ENCODE measurements around the gene MECR.
"Not testable (repeated sequence)": the region's sequence is repeated elsewhere in the genome, so short reads cannot be mapped to it uniquely, and the experiment has no call there.

Gene MECR

GRCh38 chr1:29234881-29235280, 4.1 kb upstream of the MECR start:
- not testable (repeated sequence) for FAIRE-seq

GRCh38 chr1:29234471-29234870, 3.7 kb upstream of the MECR start:
- FAIRE-seq = no peak

- FAIRE-seq = no peak
Measured at GRCh38 chr1:29233693-29234092, 3.0 kb upstream of the MECR start.

GRCh38 chr1:29232387-29232786, 1.7 kb upstream of the MECR start:
- no peak for FAIRE-seq

DNA sequence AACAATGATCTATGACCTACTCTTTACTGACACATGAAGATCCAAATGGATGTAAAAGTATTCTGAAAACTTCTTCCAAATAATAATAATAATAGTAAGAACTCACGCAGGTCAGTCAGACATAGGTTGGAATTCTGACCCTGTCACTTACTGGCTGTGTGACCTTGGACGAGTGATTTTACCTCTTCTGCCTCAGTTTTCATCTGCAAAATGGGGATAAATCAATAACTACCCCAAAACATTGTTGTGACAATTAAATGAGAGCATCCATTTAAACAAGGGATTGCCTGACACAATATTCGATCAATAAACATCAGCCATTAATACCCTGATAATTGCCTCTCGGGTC, 556 bp downstream of the MECR start:
- no peak for FAIRE-seq

DNA sequence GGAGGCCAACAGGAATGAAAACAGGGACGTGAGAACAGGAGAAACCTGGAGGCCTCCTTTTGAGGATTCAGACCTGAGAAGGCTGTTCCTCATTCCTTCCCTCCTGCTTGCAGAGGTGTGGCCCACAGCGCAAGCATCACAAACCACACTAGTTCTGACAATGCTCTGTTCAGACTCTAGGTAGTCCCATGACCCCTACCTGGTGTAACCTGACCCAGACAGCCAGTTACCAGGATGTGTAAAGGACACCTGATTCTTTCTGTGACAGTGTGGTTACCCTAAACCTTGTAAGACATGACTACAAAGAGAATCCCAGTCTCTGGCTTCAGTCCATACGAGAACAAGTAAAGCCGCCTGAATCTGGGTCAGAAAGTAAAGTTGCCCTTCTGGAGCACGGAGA, 3.2 kb downstream of the MECR start:
- FAIRE-seq = no peak

DNA sequence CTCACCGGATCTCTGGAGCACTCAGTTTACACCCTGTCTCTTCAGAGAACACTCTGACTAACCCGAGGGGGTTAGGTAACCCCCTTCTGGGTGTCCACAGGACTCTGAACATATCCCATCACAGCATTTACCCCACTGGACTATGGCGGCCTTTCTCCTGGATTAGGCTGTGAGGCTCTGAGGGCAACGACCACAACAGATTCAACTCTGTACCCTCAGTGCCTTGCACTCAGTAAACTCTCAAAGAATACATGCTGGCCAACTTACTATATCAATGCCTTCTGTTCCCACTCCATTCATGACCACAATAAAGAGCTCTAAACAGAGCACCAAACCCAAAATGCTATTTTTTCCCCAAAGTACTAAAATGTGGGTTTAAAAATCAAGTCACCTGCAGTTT, 5.4 kb downstream of the MECR start:
- no peak for FAIRE-seq

DNA sequence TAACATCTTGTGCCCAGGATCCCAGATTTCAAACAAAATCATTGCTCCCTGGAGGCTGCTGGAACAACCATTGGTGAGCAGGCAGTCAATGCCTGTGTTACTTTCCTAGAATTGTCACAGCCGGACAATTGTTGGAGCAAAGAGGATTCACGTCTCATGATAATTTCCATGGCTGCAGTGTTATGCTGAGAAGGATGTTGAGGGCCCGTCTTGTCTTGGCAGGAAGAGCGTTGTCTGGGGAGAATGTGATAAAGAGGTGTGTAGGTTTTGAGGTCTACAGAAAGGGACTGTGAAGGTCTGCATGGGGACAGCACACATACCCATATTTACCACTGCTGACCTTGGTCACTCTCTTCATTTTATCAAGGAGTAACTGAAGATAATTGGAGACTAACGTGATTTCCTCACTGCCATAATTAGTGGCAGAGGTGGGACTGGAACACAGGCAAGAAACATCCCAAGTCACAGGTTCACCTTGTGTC, 6.3 kb downstream of the MECR start:
- no peak for FAIRE-seq

- FAIRE-seq = no peak
Measured at GRCh38 chr1:29223521-29223920, 7.2 kb downstream of the MECR start.

GRCh38 chr1:29222686-29223085, 8.0 kb downstream of the MECR start:
- no peak for FAIRE-seq

GRCh38 chr1:29222260-29222659, 8.5 kb downstream of the MECR start:
- not testable (repeated sequence) for FAIRE-seq

DNA sequence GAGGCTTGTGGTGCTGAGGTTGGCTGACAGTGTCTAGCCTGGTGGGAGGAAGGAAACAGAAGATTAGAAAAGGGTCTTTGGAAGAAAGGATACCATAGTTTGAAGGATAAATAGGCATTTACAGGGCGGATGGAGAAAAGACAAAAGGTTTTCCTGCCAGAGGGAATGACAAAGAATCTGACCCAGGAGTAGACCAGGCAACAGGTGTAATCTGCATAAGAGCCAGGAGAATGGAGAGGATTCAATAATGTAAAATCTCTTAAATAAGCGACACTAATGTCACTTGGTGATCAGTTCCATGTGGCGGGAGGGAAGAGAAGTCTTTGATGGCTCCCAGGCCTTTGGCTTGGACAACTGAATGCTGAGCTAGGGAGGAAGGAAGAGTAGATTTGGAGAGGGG, 9.4 kb downstream of the MECR start:
- FAIRE-seq = no peak

- FAIRE-seq = no peak
Measured at GRCh38 chr1:29218223-29218622, 12.5 kb downstream of the MECR start.

GRCh38 chr1:29217633-29218032, 13.1 kb downstream of the MECR start:
- no peak for FAIRE-seq

DNA sequence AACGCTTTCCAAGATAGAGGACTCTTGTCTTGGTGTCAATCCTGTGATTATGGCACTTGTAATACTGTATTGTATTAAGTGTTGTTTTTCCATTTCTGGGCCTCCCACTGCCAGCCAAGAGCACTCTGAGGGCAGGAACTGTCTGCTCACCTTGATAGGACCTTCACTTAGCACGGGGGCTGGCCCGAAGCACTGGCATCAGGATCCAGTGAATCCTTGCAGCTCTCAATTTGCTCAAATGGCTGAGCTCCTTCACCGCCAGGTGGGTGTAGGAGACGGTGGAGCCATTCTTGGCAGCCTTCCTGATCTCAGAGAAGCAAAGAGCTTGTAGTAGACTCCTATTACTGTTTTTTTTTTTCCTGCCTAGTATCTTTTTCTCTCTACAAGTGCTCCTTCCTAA, 17.7 kb downstream of the MECR start:
- FAIRE-seq = no peak

DNA sequence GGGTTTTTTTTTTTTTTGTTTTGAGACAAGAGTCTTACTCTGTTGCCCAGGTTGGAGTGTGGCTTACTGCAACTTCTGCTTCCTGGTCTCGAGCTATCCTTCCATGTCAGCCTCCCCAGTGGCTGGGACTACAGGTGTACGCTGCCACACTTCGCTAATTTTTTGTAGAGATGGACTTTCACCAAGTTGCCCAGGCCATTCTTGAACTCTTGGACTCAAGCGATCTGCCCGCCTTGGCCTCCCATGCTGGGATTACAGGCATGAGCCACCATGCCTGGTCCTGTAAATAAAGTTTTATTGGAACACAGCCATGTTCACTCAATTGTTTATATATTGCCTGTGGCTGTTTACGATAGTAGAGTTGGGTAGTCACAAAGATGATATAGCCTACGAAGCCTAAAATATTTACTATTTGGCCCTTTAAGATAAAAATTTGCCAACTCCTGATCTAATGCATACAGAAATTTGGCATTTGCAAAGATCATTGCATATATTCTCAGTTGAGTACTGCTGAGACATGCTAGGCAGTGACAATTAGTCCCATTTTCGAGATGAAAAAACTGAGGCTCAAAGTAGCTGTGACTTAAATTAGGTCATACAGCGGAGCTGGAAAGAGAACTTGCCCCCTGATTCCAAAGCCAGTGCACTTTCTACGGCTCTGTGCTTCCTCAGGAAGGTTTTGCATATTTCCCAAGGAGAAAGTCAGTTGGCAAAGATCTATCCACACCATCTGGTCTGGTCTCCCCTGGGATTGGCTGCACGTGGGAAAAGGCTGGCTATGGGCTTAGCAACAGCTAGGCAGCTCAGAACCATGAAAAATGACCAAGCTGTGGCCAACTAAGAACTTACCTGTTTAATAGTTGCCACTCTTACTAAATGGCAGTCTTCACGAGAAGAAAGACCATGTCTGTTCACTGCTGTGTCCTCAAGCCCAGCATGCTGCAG, 19.4 kb downstream of the MECR start:
- no peak for FAIRE-seq

GRCh38 chr1:29210278-29211085, 20.3 kb downstream of the MECR start:
- no peak for FAIRE-seq

GRCh38 chr1:29209173-29209572, 21.6 kb downstream of the MECR start:
- FAIRE-seq = no peak

- no peak for FAIRE-seq
Measured at GRCh38 chr1:29208442-29208841, 22.3 kb downstream of the MECR start.

DNA sequence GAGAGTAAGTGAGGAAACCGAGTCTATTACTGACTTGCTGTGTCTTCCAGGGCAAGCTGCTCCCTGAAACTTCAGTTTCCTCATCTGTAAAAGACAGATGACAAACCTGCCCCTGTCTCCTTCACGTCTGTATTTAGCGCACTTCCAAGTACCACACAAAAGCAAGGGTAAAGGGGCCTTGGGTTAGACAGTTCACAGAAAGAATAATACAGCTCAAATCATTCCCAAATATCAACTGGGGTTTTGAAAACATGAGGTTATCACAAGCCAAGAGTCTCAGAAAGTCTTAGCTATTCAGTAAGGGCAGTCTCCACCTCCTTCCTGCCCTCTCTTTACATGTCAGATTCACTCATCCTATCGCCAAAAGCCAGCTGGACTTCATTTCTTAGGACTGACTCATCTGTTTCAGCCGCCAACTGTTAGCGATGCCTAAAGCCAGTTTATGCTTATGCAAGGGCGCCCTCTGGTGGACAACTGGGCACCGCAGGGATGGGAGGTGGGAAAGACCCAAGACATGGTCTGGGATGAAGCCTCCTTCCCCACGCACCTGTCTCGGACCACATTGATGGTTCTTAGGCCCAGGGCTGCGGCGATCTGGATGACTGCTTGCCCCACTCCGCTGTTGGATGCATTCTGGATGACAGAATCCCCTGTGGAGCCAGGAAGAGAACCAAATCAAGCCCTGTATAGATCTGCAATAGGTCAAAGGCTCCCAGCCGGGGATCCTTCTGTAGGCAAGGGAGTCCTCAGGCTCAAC, 28.0 kb downstream of the MECR start:
- FAIRE-seq = peak; percentile 99

GRCh38 chr1:29202053-29202452, 28.7 kb downstream of the MECR start:
- no peak for FAIRE-seq

- no peak for FAIRE-seq
Measured at GRCh38 chr1:29201595-29202051, 29.1 kb downstream of the MECR start.

Data from A204.1 (cell line).